ENCODE measurements around the gene CENPX. TPM values are rescaled to one million over a fixed set of nuclear protein-coding genes. Genes with fewer than 3 reads are reported as not detected.

Gene CENPX
- total RNA-seq, 1 donor from 2014 or later: 38.7 TPM

- no peak for DNase-seq (ENCODE audit: low read depth)
- peak overlapping the region; percentile 78 for H3K4me3 ChIP-seq (ENCODE audit: low read depth, low read length)
- TF ChIP-seq CTCF (IDR thresholded peaks at IDR 0.05; ENCODE audit: insufficient read depth, low read length, severe bottlenecking): no peak
- no peaks in the 10 kb centered on the region for H3K27me3 ChIP-seq (ENCODE audit: control insufficient read depth, insufficient read depth, low read length)
- peaks cover 2% of the 10 kb centered on the region for H3K36me3 ChIP-seq (ENCODE audit: control insufficient read depth, insufficient read depth, low read length)
- no peak for FAIRE-seq
Measured at GRCh38 chr17:82023447-82024241, 966 bp upstream of the CENPX start.

- DNase-seq (ENCODE audit: low read depth) (peak; percentile 95), FAIRE-seq (no peak)
- no peaks in the 10 kb centered on the region for H3K27me3 ChIP-seq (ENCODE audit: control insufficient read depth, insufficient read depth, low read length)
- peak within 1 kb of the TSS; percentile 98 for H3K4me3 ChIP-seq (ENCODE audit: low read depth, low read length)
- no peak for TF ChIP-seq CTCF (IDR thresholded peaks at IDR 0.05; ENCODE audit: insufficient read depth, low read length, severe bottlenecking)
- H3K36me3 ChIP-seq (ENCODE audit: control insufficient read depth, insufficient read depth, low read length): peaks cover 2% of the 10 kb centered on the region
Measured at GRCh38 chr17:82022981-82023446, 336 bp upstream of the CENPX start, which contains the start of gene LRRC45. Gene LRRC45 (plus strand): TSS chr17:82023305. CDS start chr17:82023644, 339 bp downstream.

- FAIRE-seq (no peak), DNase-seq (ENCODE audit: low read depth) (no peak)
- Histone ChIP-seq H3K36me3 (ENCODE audit: control insufficient read depth, insufficient read depth, low read length) (no peaks in the 10 kb centered on the region), H3K4me3 (ENCODE audit: low read depth, low read length) (peak overlapping the region; percentile 98), H3K27me3 (ENCODE audit: control insufficient read depth, insufficient read depth, low read length) (no peaks in the 10 kb centered on the region)
- no peak for TF ChIP-seq CTCF (IDR thresholded peaks at IDR 0.05; ENCODE audit: insufficient read depth, low read length, severe bottlenecking)
Measured at GRCh38 chr17:82021900-82022309, 773 bp downstream of the CENPX start.

- DNase-seq (ENCODE audit: low read depth) (peak; percentile 58), FAIRE-seq (peak; percentile 75)
- no peaks in the 10 kb centered on the region for H3K27me3 ChIP-seq (ENCODE audit: control insufficient read depth, insufficient read depth, low read length)
- H3K4me3 ChIP-seq (ENCODE audit: low read depth, low read length): peak overlapping the region; percentile 98
- peak; percentile 87 for TF ChIP-seq CTCF (IDR thresholded peaks at IDR 0.05; ENCODE audit: insufficient read depth, low read length, severe bottlenecking)
- H3K36me3 ChIP-seq (ENCODE audit: control insufficient read depth, insufficient read depth, low read length): no peaks in the 10 kb centered on the region
Measured at GRCh38 chr17:82021107-82021899, 1.4 kb downstream of the CENPX start.

- no peak for FAIRE-seq
- no peak for DNase-seq (ENCODE audit: low read depth)
- Histone ChIP-seq H3K36me3 (ENCODE audit: control insufficient read depth, insufficient read depth, low read length) (no peaks in the 10 kb centered on the region), H3K4me3 (ENCODE audit: low read depth, low read length) (no peak overlapping the region), H3K27me3 (ENCODE audit: control insufficient read depth, insufficient read depth, low read length) (no peaks in the 10 kb centered on the region)
- TF ChIP-seq CTCF (IDR thresholded peaks at IDR 0.05; ENCODE audit: insufficient read depth, low read length, severe bottlenecking): no peak
Measured at GRCh38 chr17:82020572-82021106, 2.0 kb downstream of the CENPX start.
